Upper lobe of left lung (tissue), 4 donors: ENCODE data around the gene FOXD4.
"Not testable (repeated sequence)": the region's sequence is repeated elsewhere in the genome, so short reads cannot be mapped to it uniquely, and the experiment has no call there.

Source experiments
- CTCF ChIP-seq, 6 experiments: fragments of 450-650 bp in 4 of 6; fragments of 200-600 bp in 2 of 6; sonication (generic) in 2 of 6; IDR thresholded peaks; one replicate each; pipeline ENCODE4 v1.5.1; 2016 to 2019; ENCODE audit warnings: antibody characterized with exemption in 6 of 6
- EP300 ChIP-seq, 4 donors: sonication (generic); formaldehyde crosslinking; IDR thresholded peaks; one replicate each; pipeline ENCODE4 v1.5.1; 2017; ENCODE audit warnings: antibody characterized with exemption in 4 of 4, control low read depth in 2 of 4
- POLR2A ChIP-seq, 4 donors: fragments of 450-650 bp; IDR thresholded peaks; one replicate each; pipeline ENCODE4 v1.5.1; 2016 to 2017; ENCODE audit warnings: antibody characterized with exemption in 4 of 4, mild to moderate bottlenecking in 2 of 4

- TF ChIP-seq CTCF, EP300, POLR2A (IDR thresholded peaks at IDR 0.05): not testable (repeated sequence)
Observed at GRCh38 chr9:94323-94722, 23.9 kb downstream of the FOXD4 start.
